ENCODE data around the gene SCAMP2.

DNA sequence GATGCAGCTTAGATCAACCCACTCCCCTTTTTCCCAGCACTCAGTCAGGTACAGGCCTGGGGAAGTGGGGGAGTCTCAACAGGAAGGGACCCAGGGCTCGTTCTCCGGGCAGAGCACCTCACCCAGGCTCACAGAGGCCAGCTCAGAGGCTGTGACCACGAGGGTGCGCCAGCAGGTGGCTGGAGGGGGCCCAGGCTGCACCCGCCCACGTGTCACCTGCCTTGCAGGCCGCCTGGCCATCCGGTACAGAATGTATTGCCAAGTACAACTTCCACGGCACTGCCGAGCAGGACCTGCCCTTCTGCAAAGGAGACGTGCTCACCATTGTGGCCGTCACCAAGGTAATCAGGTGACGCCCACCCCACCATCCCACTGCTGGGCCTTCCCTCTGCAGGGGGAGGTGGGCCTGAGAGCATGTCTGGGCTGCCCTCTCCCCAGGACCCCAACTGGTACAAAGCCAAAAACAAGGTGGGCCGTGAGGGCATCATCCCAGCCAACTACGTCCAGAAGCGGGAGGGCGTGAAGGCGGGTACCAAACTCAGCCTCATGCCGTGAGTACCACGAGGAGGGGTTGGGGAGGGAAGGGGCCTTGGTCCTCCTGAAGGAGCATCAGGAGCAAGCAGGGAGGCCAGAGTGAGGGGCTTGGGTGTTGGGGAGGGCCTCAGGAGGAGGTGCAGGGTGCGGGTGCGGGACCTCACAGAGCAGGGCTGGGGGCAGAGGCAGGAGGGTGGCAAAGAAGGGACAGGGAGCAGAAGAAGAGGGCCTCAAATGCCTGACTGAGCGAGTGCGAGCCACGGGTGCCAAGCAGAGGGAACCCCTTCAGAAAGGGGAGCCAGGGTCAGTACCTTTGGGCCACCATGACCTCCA lies 74.5 kb downstream of the SCAMP2 start:
- TF ChIP-seq CTCF (conservative IDR thresholded peaks at IDR 0.05) = no peak
- no peak for TF ChIP-seq ZFX (IDR thresholded peaks at IDR 0.05)
